GM23338 (cell line): ENCODE results near the gene SLC36A3. TPM values are rescaled to one million over a fixed set of nuclear protein-coding genes. Genes with fewer than 3 reads are reported as not detected.

Experiments
- ATAC-seq: fragments of 200-7000 bp; cut with Tn5 transposase; 3 replicates; pipeline ENCODE4 v1.9.1; 2020
- DNase-seq: peaks from one replicate; pipeline ENCODE4 v3.0.0-alpha.2; 2015; ENCODE audit warnings: low spot score
- H2AFZ ChIP-seq: fragments of 200-600 bp; sonication (generic); 2 replicates; pipeline ENCODE4 v1.8.0; 2016; ENCODE audit warnings: antibody characterized with exemption, mild to moderate bottlenecking, moderate library complexity
- H3F3A ChIP-seq: fragments of 200-600 bp; sonication (generic); replicated peaks from 2 replicates; pipeline ENCODE4 v1.8.0; 2017; ENCODE audit warnings: antibody characterized with exemption, mixed run types, low read depth
- H3K27ac ChIP-seq: fragments of 200-600 bp; sonication (generic); 2 replicates; pipeline ENCODE4 v1.6.1; 2016; ENCODE audit warnings: low read depth
- H3K27me3 ChIP-seq: fragments of 200-600 bp; sonication (generic); 2 replicates; pipeline ENCODE4 v1.8.0; 2016; ENCODE audit warnings: mild to moderate bottlenecking, mixed run types, moderate library complexity; ENCODE audit not compliant: insufficient read depth
- H3K36me3 ChIP-seq: fragments of 200-600 bp; sonication (generic); 2 replicates; pipeline ENCODE4 v1.8.0; 2016; ENCODE audit warnings: mild to moderate bottlenecking; ENCODE audit not compliant: insufficient read depth
- H3K4me1 ChIP-seq: fragments of 200-600 bp; sonication (generic); 2 replicates; pipeline ENCODE4 v1.8.0; 2016; ENCODE audit warnings: mild to moderate bottlenecking, moderate library complexity; ENCODE audit not compliant: insufficient read depth
- H3K4me2 ChIP-seq: fragments of 200-600 bp; sonication (generic); 2 replicates; pipeline ENCODE4 v1.7.1; 2017; ENCODE audit warnings: mixed run types
- H3K4me3 ChIP-seq: fragments of 200-600 bp; sonication (generic); 2 replicates; pipeline ENCODE4 v1.6.1; 2016; ENCODE audit warnings: mixed run types
- H3K79me2 ChIP-seq: fragments of 200-600 bp; sonication (generic); replicated peaks from 2 replicates; pipeline ENCODE4 v1.8.0; 2017; ENCODE audit warnings: mild to moderate bottlenecking; ENCODE audit not compliant: insufficient read depth
- H3K9me2 ChIP-seq: fragments of 200-600 bp; sonication (generic); 2 replicates; pipeline ENCODE4 v1.8.0; 2017; ENCODE audit not compliant: insufficient read depth
- H4K20me1 ChIP-seq: fragments of 200-600 bp; sonication (generic); replicated peaks from 2 replicates; pipeline ENCODE4 v1.8.0; 2017; ENCODE audit warnings: mild to moderate bottlenecking; ENCODE audit not compliant: insufficient read depth
- H3K27ac Mint-ChIP-seq: 2 replicates; pipeline ENCODE4 v1.8.0; 2020; ENCODE audit warnings: inconsistent platforms, mild to moderate bottlenecking, moderate library complexity, mixed read lengths
- H3K27me3 Mint-ChIP-seq: 3 replicates; pipeline ENCODE4 v1.8.0; 2022; ENCODE audit warnings: low read depth, mild to moderate bottlenecking, moderate library complexity, mixed read lengths, inconsistent platforms; ENCODE audit not compliant: insufficient read depth, poor library complexity
- H3K36me3 Mint-ChIP-seq: 3 replicates; pipeline ENCODE4 v1.8.0; 2021; ENCODE audit warnings: low read depth, mild to moderate bottlenecking, inconsistent platforms, moderate library complexity, mixed read lengths
- H3K4me1 Mint-ChIP-seq: 3 replicates; pipeline ENCODE4 v1.8.0; 2020; ENCODE audit warnings: mild to moderate bottlenecking, inconsistent platforms, mixed read lengths
- H3K4me3 Mint-ChIP-seq: 3 replicates; pipeline ENCODE4 v1.8.0; 2021; ENCODE audit warnings: moderate library complexity, mild to moderate bottlenecking, inconsistent platforms, mixed read lengths
- H3K9me3 Mint-ChIP-seq: 3 replicates; pipeline ENCODE4 v1.8.0; 2020; ENCODE audit warnings: moderate library complexity, mild to moderate bottlenecking, inconsistent platforms, mixed read lengths
- ETS1 ChIP-seq: IDR thresholded peaks from 2 replicates; pipeline ENCODE4 v1.6.1; 2016; ENCODE audit warnings: antibody characterized with exemption
- EZH2phosphoT487 ChIP-seq: fragments of 200-600 bp; sonication (generic); IDR thresholded peaks from one replicate; pipeline ENCODE4 v1.8.1; 2018; ENCODE audit warnings: antibody characterized with exemption; ENCODE audit not compliant: unreplicated experiment
- JUNB ChIP-seq: IDR thresholded peaks from one replicate; pipeline ENCODE4 v1.6.1; 2016; ENCODE audit warnings: antibody characterized with exemption; ENCODE audit not compliant: unreplicated experiment
- STAT1 ChIP-seq: IDR thresholded peaks from one replicate; pipeline ENCODE4 v1.6.1; 2016; ENCODE audit warnings: antibody characterized with exemption; ENCODE audit not compliant: unreplicated experiment
- ZNF114 ChIP-seq: fragments of 250-450 bp; sonication (Bioruptor Pico); IDR thresholded peaks from 2 replicates; pipeline ENCODE4 v1.5.0; 2020; ENCODE audit warnings: mild to moderate bottlenecking, moderate library complexity
- polyA plus RNA-seq: library from polyadenylated mRNA; unstranded; fragments of >200 nt; fragmentation: Nextera tagmentation; extraction: Ambion mirVana; gene quantifications from 2 replicates; pipeline ENCODE4 v1.2.1, GENCODE V29; 2016
- total RNA-seq: library from RNA; depleted of rRNA; stranded (reverse); fragments of >200 nt; shearing (Covaris generic); gene quantifications from 2 replicates; pipeline ENCODE4 v1.2.3, GENCODE V29; 2014
- TF ChIP-seq, protein P1 (sequence below): fragments of 250-450 bp; sonication (Bioruptor Pico); IDR thresholded peaks from 2 replicates; pipeline ENCODE4 v1.5.0; 2020; ENCODE audit warnings: mild to moderate bottlenecking, moderate library complexity

The SLC36A3 gene
- total and polyA plus RNA-seq, 2 experiments from 2014 or later = not detected

- TF ChIP-seq, protein P1, sequence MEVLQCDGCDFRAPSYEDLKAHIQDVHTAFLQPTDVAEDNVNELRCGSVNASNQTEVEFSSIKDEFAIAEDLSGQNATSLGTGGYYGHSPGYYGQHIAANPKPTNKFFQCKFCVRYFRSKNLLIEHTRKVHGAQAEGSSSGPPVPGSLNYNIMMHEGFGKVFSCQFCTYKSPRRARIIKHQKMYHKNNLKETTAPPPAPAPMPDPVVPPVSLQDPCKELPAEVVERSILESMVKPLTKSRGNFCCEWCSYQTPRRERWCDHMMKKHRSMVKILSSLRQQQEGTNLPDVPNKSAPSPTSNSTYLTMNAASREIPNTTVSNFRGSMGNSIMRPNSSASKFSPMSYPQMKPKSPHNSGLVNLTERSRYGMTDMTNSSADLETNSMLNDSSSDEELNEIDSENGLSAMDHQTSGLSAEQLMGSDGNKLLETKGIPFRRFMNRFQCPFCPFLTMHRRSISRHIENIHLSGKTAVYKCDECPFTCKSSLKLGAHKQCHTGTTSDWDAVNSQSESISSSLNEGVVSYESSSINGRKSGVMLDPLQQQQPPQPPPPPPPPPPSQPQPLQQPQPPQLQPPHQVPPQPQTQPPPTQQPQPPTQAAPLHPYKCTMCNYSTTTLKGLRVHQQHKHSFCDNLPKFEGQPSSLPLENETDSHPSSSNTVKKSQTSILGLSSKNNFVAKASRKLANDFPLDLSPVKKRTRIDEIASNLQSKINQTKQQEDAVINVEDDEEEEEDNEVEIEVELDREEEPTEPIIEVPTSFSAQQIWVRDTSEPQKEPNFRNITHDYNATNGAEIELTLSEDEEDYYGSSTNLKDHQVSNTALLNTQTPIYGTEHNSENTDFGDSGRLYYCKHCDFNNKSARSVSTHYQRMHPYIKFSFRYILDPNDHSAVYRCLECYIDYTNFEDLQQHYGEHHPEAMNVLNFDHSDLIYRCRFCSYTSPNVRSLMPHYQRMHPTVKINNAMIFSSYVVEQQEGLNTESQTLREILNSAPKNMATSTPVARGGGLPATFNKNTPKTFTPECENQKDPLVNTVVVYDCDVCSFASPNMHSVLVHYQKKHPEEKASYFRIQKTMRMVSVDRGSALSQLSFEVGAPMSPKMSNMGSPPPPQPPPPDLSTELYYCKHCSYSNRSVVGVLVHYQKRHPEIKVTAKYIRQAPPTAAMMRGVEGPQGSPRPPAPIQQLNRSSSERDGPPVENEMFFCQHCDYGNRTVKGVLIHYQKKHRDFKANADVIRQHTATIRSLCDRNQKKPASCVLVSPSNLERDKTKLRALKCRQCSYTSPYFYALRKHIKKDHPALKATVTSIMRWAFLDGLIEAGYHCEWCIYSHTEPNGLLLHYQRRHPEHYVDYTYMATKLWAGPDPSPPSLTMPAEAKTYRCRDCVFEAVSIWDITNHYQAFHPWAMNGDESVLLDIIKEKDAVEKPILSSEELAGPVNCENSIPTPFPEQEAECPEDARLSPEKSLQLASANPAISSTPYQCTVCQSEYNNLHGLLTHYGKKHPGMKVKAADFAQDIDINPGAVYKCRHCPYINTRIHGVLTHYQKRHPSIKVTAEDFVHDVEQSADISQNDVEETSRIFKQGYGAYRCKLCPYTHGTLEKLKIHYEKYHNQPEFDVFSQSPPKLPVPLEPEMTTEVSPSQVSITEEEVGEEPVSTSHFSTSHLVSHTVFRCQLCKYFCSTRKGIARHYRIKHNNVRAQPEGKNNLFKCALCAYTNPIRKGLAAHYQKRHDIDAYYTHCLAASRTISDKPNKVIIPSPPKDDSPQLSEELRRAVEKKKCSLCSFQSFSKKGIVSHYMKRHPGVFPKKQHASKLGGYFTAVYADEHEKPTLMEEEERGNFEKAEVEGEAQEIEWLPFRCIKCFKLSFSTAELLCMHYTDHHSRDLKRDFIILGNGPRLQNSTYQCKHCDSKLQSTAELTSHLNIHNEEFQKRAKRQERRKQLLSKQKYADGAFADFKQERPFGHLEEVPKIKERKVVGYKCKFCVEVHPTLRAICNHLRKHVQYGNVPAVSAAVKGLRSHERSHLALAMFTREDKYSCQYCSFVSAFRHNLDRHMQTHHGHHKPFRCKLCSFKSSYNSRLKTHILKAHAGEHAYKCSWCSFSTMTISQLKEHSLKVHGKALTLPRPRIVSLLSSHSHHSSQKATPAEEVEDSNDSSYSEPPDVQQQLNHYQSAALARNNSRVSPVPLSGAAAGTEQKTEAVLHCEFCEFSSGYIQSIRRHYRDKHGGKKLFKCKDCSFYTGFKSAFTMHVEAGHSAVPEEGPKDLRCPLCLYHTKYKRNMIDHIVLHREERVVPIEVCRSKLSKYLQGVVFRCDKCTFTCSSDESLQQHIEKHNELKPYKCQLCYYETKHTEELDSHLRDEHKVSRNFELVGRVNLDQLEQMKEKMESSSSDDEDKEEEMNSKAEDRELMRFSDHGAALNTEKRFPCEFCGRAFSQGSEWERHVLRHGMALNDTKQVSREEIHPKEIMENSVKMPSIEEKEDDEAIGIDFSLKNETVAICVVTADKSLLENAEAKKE (CRISPR knock-in tag) = no peak
- TF ChIP-seq EZH2phosphoT487 = no peak
- no peak for TF ChIP-seq ZNF114 (CRISPR knock-in tag)
- no peak for TF ChIP-seq JUNB
- TF ChIP-seq STAT1 = no peak
Measured at GRCh38 chr5:151340004-151340403, 36.4 kb upstream of the SLC36A3 start (continued).

DNA sequence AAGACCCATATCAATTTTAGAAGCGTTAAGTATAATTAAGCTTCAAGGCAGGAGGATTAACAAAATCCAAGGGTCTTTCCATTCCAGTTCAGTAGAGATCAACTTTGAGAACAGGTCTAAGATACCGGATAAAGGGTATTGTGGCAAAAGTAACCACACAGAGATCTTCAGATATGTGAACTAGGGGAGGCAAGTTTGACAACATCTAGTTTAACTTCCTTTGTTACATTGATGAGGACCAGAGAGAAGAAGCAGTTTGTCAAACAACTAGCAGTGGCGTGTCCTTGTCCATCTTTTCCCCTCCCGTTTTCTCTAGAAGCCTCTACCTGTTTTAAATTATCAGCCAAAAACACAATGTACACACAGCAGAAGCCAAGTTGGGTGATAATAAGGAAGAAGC is 35.2 kb upstream of the SLC36A3 start:
- Histone ChIP-seq H3F3A (no peaks in the 10 kb centered on the region), H3K4me1 (no peaks in the 10 kb centered on the region), H3K9me2 (0 out of 2 replicates have a peak, but pooled peaks cover 10% of the 10 kb centered on the region), H4K20me1 (no peaks in the 10 kb centered on the region), H3K4me3 (no peak overlapping the region), H3K27ac (no peak overlapping the region), H3K27me3 (no peaks in the 10 kb centered on the region), H3K79me2 (no peaks in the 10 kb centered on the region), H3K4me2 (no peak overlapping the region), H3K36me3 (no peaks in the 10 kb centered on the region), H2AFZ (no peak overlapping the region)
- H3K36me3 Mint-ChIP-seq = no peaks in the 10 kb centered on the region
- H3K9me3 Mint-ChIP-seq = no peaks in the 10 kb centered on the region
- peaks cover 3% of the 10 kb centered on the region; the same call in 1 of the 3 replicates for H3K4me1 Mint-ChIP-seq
- peaks cover 4% of the 10 kb centered on the region for H3K27me3 Mint-ChIP-seq
- DNase-seq (no peak), ATAC-seq (no peak)
- no peak overlapping the region for H3K27ac Mint-ChIP-seq
- TF ChIP-seq ETS1 = no peak
- H3K4me3 Mint-ChIP-seq = no peak overlapping the region
